Fibroblast of lung (primary cell): ENCODE results near the gene TAS2R60.

ENCODE experiments used
- EZH2 ChIP-seq: IDR thresholded peaks from 2 replicates; pipeline ENCODE4 v1.5.1; 2012; ENCODE audit warnings: low read length, control low read depth, mild to moderate bottlenecking; ENCODE audit errors: missing control alignments
- TF ChIP-seq, protein P1 (sequence below), 2 donors: IDR thresholded peaks in 1 of 2; conservative IDR thresholded peaks in 1 of 2; 1 replicate in 1 of 2; 2 replicates in 1 of 2; pipeline ENCODE4 v1.5.1; 2011 to 2012; ENCODE audit warnings: low read length in 2 of 2, control low read depth in 1 of 2, inconsistent platforms in 1 of 2, low read depth in 1 of 2, mild to moderate bottlenecking in 1 of 2

DNA sequence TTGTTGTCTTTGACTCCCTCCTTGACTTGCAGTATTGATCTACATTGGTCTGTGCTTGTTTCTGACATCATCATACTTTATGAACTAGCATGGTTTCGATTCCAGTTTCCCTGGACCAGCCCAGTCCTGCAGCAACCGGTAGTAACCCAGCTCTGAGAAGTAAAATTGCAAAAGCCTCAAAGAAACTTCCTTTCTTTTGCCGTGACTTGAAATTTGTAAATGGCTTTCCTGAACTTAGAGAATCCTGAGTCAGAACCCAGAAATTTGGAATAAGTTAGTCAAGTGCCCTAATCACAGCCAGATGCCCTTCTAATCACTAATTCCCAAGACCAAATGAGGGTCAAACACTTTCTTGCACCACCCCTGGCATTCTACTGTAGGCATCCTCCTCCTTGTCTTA lies 15.0 kb downstream of the TAS2R60 start:
- TF ChIP-seq, protein P1, sequence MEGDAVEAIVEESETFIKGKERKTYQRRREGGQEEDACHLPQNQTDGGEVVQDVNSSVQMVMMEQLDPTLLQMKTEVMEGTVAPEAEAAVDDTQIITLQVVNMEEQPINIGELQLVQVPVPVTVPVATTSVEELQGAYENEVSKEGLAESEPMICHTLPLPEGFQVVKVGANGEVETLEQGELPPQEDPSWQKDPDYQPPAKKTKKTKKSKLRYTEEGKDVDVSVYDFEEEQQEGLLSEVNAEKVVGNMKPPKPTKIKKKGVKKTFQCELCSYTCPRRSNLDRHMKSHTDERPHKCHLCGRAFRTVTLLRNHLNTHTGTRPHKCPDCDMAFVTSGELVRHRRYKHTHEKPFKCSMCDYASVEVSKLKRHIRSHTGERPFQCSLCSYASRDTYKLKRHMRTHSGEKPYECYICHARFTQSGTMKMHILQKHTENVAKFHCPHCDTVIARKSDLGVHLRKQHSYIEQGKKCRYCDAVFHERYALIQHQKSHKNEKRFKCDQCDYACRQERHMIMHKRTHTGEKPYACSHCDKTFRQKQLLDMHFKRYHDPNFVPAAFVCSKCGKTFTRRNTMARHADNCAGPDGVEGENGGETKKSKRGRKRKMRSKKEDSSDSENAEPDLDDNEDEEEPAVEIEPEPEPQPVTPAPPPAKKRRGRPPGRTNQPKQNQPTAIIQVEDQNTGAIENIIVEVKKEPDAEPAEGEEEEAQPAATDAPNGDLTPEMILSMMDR (conservative IDR thresholded peaks at IDR 0.05 in 1 of 2, IDR thresholded peaks at IDR 0.05 in 1 of 2; ENCODE audit: low read depth in 1 of 2, low read length in 2 of 2): no peak
- TF ChIP-seq EZH2: no peak
